HEK293 (cell line): ENCODE results near the gene MTHFD1L.

Experiments
- CTCF ChIA-PET: fragments of 350-600 bp; formaldehyde crosslinking; extraction: SDS; loops from one replicate; lab custom pipeline; 2021; ENCODE audit warnings: antibody characterized with exemption; lab: Yijun Ruan, JAX
- POLR2A ChIA-PET: fragments of 300-600 bp; formaldehyde crosslinking; extraction: SDS; loops from one replicate; lab custom pipeline; 2020; ENCODE audit warnings: antibody characterized with exemption, inconsistent platforms; lab: Yijun Ruan, JAX
- H3K27ac ChIP-seq: fragments of 200-500 bp; sonication (Bioruptor generic); 2 replicates; pipeline ENCODE4 v1.5.1; 2014; ENCODE audit warnings: low read depth, low read length, control low read depth, inconsistent platforms; ENCODE audit errors: extremely low read depth
- H3K36me3 ChIP-seq, 2 experiments: fragments of 200-500 bp in 1 of 2; sonication (Bioruptor generic) in 1 of 2; 1 replicate in 1 of 2; 2 replicates in 1 of 2; pipeline ENCODE4 v1.5.1; 2014 to 2017; ENCODE audit warnings: inconsistent platforms in 2 of 2, low read length in 2 of 2; ENCODE audit not compliant: control insufficient read depth in 2 of 2, insufficient read depth in 1 of 2
- H3K4me1 ChIP-seq: fragments of 200-500 bp; sonication (Bioruptor generic); 2 replicates; pipeline ENCODE4 v1.5.1; 2014; ENCODE audit warnings: mild to moderate bottlenecking, low read length, inconsistent platforms; ENCODE audit not compliant: control insufficient read depth, insufficient read depth
- H3K4me3 ChIP-seq: 2 replicates; pipeline ENCODE4 v1.5.1; 2011; ENCODE audit warnings: low read depth, mild to moderate bottlenecking, control low read depth, low read length, moderate library complexity
- H3K9me3 ChIP-seq: fragments of 200-500 bp; sonication (Bioruptor generic); 2 replicates; pipeline ENCODE4 v1.5.1; 2014; ENCODE audit warnings: low read depth, low read length, inconsistent platforms; ENCODE audit not compliant: control insufficient read depth, insufficient read depth
- BCL11A ChIP-seq: fragments of 450-650 bp; formaldehyde crosslinking; IDR thresholded peaks from 2 replicates; pipeline ENCODE4 v1.5.1; 2016; ENCODE audit warnings: low read depth, missing biosample characterization, missing genetic modification characterization
- EGR2 ChIP-seq: fragments of 450-650 bp; formaldehyde crosslinking; IDR thresholded peaks from 2 replicates; pipeline ENCODE4 v1.5.1; 2016; ENCODE audit warnings: low read depth, missing biosample characterization, missing genetic modification characterization
- GLI4 ChIP-seq: fragments of 450-650 bp; formaldehyde crosslinking; IDR thresholded peaks from 2 replicates; pipeline ENCODE4 v1.5.1; 2016; ENCODE audit warnings: missing biosample characterization, missing genetic modification characterization
- KLF1 ChIP-seq: fragments of 450-650 bp; formaldehyde crosslinking; IDR thresholded peaks from 2 replicates; pipeline ENCODE4 v1.5.1; 2016; ENCODE audit warnings: missing biosample characterization, missing genetic modification characterization
- MYNN ChIP-seq: fragments of 450-650 bp; formaldehyde crosslinking; IDR thresholded peaks from 2 replicates; pipeline ENCODE4 v1.5.1; 2016; ENCODE audit warnings: missing biosample characterization, missing genetic modification characterization, borderline replicate concordance
- RBAK ChIP-seq: fragments of 450-650 bp; formaldehyde crosslinking; IDR thresholded peaks from 2 replicates; pipeline ENCODE4 v1.5.1; 2016; ENCODE audit warnings: missing biosample characterization, missing genetic modification characterization
- REPIN1 ChIP-seq: fragments of 450-650 bp; formaldehyde crosslinking; IDR thresholded peaks from 2 replicates; pipeline ENCODE4 v1.5.1; 2017; ENCODE audit warnings: missing biosample characterization, missing genetic modification characterization, low read depth
- SALL2 ChIP-seq: fragments of 450-650 bp; formaldehyde crosslinking; IDR thresholded peaks from 2 replicates; pipeline ENCODE4 v1.5.0; 2017; ENCODE audit warnings: missing biosample characterization, mild to moderate bottlenecking, missing genetic modification characterization, borderline replicate concordance
- SETDB1 ChIP-seq: IDR thresholded peaks from one replicate; pipeline ENCODE4 v1.6.1; 2017; ENCODE audit warnings: mild to moderate bottlenecking, low read length, moderate library complexity, mixed read lengths; ENCODE audit not compliant: insufficient read length
- YY2 ChIP-seq: fragments of 450-650 bp; formaldehyde crosslinking; IDR thresholded peaks from 2 replicates; pipeline ENCODE4 v1.5.1; 2016; ENCODE audit warnings: missing biosample characterization, missing genetic modification characterization
- ZBTB21 ChIP-seq: fragments of 450-650 bp; formaldehyde crosslinking; IDR thresholded peaks from 2 replicates; pipeline ENCODE4 v1.5.1; 2017; ENCODE audit warnings: missing biosample characterization, missing genetic modification characterization
- ZBTB8A ChIP-seq: fragments of 450-650 bp; formaldehyde crosslinking; IDR thresholded peaks from 2 replicates; pipeline ENCODE4 v1.5.1; 2016; ENCODE audit warnings: missing biosample characterization, missing genetic modification characterization
- ZNF114 ChIP-seq: fragments of 450-650 bp; formaldehyde crosslinking; IDR thresholded peaks from 2 replicates; pipeline ENCODE4 v1.5.0; 2017; ENCODE audit warnings: missing biosample characterization, missing genetic modification characterization
- ZNF24 ChIP-seq: fragments of 450-650 bp; formaldehyde crosslinking; IDR thresholded peaks from 2 replicates; pipeline ENCODE4 v1.5.1; 2016; ENCODE audit warnings: missing biosample characterization, missing genetic modification characterization
- ZNF266 ChIP-seq: fragments of 450-650 bp; formaldehyde crosslinking; IDR thresholded peaks from 2 replicates; pipeline ENCODE4 v1.5.1; 2016; ENCODE audit warnings: missing biosample characterization, missing genetic modification characterization, low read depth
- ZNF391 ChIP-seq: fragments of 450-650 bp; formaldehyde crosslinking; IDR thresholded peaks from 2 replicates; pipeline ENCODE4 v1.5.1; 2016; ENCODE audit warnings: low read depth, missing biosample characterization, missing genetic modification characterization, borderline replicate concordance
- ZNF416 ChIP-seq: fragments of 450-650 bp; formaldehyde crosslinking; IDR thresholded peaks from 2 replicates; pipeline ENCODE4 v1.5.1; 2016; ENCODE audit warnings: missing biosample characterization, missing genetic modification characterization
- ZNF510 ChIP-seq: fragments of 450-650 bp; formaldehyde crosslinking; IDR thresholded peaks from 2 replicates; pipeline ENCODE4 v1.5.1; 2018; ENCODE audit warnings: mild to moderate bottlenecking, missing genetic modification characterization, missing biosample characterization; ENCODE audit not compliant: insufficient replicate concordance
- ZNF521 ChIP-seq: fragments of 450-650 bp; formaldehyde crosslinking; IDR thresholded peaks from 2 replicates; pipeline ENCODE4 v1.5.1; 2017; ENCODE audit warnings: missing biosample characterization, mild to moderate bottlenecking, missing genetic modification characterization
- ZNF701 ChIP-seq: fragments of 450-650 bp; formaldehyde crosslinking; IDR thresholded peaks from 2 replicates; pipeline ENCODE4 v1.5.1; 2016; ENCODE audit warnings: missing biosample characterization, missing genetic modification characterization
- ZNF777 ChIP-seq: fragments of 450-650 bp; formaldehyde crosslinking; IDR thresholded peaks from 2 replicates; pipeline ENCODE4 v1.5.1; 2017; ENCODE audit warnings: missing biosample characterization, missing genetic modification characterization, borderline replicate concordance
- ZNF837 ChIP-seq: fragments of 450-650 bp; formaldehyde crosslinking; IDR thresholded peaks from 2 replicates; pipeline ENCODE4 v1.5.1; 2016; ENCODE audit warnings: missing biosample characterization, missing genetic modification characterization
- TF ChIP-seq, protein P1 (sequence below): fragments of 450-650 bp; formaldehyde crosslinking; conservative IDR thresholded peaks from 2 replicates; pipeline ENCODE4 v1.5.1; 2016; ENCODE audit warnings: low read depth, missing biosample characterization, missing genetic modification characterization
- TF ChIP-seq, protein P2 (sequence below): fragments of 450-650 bp; formaldehyde crosslinking; IDR thresholded peaks from 2 replicates; pipeline ENCODE4 v1.5.1; 2016; ENCODE audit warnings: missing biosample characterization, missing genetic modification characterization
- TF ChIP-seq, protein P3 (sequence below): fragments of 450-650 bp; formaldehyde crosslinking; IDR thresholded peaks from 2 replicates; pipeline ENCODE4 v1.5.1; 2016; ENCODE audit warnings: missing biosample characterization, missing genetic modification characterization
- TF ChIP-seq, protein P4 (sequence below): fragments of 450-650 bp; formaldehyde crosslinking; IDR thresholded peaks from 2 replicates; pipeline ENCODE4 v1.5.1; 2016; ENCODE audit warnings: missing biosample characterization, missing genetic modification characterization

MTHFD1L gene

DNA sequence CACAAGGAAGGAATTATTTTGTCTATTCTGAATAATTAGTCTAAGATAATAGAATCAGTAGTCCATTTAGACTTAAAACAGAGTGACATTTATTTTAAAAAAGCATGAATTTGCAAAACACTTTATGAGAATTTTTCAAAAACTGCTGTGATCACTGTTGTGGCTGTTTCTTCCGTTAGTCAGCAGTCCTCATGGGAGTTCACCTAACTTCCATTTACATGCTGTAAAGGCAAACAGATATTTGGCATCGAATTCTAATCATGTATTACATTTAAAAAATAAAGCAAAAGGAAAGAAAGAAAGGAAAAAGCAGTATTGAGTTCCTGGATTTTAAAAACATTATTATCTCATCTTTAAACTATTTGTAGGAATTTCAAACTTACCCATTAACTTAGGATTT, 111.8 kb downstream of the MTHFD1L start (continued):
- TF ChIP-seq, protein P1, sequence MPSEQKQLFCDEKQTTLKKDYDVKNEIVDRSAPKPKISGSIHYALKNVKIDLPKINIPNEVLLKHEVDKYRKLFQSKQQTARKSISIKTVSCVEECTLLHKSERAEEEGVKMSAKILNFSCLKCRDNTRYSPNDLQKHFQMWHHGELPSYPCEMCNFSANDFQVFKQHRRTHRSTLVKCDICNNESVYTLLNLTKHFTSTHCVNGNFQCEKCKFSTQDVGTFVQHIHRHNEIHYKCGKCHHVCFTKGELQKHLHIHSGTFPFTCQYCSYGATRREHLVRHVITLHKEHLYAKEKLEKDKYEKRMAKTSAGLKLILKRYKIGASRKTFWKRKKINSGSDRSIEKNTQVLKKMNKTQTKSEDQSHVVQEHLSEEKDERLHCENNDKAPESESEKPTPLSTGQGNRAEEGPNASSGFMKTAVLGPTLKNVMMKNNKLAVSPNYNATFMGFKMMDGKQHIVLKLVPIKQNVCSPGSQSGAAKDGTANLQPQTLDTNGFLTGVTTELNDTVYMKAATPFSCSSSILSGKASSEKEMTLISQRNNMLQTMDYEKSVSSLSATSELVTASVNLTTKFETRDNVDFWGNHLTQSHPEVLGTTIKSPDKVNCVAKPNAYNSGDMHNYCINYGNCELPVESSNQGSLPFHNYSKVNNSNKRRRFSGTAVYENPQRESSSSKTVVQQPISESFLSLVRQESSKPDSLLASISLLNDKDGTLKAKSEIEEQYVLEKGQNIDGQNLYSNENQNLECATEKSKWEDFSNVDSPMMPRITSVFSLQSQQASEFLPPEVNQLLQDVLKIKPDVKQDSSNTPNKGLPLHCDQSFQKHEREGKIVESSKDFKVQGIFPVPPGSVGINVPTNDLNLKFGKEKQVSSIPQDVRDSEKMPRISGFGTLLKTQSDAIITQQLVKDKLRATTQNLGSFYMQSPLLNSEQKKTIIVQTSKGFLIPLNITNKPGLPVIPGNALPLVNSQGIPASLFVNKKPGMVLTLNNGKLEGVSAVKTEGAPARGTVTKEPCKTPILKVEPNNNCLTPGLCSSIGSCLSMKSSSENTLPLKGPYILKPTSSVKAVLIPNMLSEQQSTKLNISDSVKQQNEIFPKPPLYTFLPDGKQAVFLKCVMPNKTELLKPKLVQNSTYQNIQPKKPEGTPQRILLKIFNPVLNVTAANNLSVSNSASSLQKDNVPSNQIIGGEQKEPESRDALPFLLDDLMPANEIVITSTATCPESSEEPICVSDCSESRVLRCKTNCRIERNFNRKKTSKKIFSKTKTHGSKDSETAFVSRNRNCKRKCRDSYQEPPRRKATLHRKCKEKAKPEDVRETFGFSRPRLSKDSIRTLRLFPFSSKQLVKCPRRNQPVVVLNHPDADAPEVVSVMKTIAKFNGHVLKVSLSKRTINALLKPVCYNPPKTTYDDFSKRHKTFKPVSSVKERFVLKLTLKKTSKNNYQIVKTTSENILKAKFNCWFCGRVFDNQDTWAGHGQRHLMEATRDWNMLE (tag by site-specific recombination), result no peak
- TF ChIP-seq ZNF701 (tag by site-specific recombination), result no peak
- TF ChIP-seq REPIN1 (tag by site-specific recombination), result no peak
- TF ChIP-seq, protein P2, sequence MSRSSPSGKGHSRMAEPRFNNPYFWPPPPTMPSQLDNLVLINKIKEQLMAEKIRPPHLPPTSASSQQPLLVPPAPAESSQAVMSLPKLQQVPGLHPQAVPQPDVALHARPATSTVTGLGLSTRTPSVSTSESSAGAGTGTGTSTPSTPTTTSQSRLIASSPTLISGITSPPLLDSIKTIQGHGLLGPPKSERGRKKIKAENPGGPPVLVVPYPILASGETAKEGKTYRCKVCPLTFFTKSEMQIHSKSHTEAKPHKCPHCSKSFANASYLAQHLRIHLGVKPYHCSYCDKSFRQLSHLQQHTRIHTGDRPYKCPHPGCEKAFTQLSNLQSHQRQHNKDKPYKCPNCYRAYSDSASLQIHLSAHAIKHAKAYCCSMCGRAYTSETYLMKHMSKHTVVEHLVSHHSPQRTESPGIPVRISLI, result no peak
- no peak for TF ChIP-seq SETDB1
- TF ChIP-seq RBAK (tag by site-specific recombination), result no peak

DNA sequence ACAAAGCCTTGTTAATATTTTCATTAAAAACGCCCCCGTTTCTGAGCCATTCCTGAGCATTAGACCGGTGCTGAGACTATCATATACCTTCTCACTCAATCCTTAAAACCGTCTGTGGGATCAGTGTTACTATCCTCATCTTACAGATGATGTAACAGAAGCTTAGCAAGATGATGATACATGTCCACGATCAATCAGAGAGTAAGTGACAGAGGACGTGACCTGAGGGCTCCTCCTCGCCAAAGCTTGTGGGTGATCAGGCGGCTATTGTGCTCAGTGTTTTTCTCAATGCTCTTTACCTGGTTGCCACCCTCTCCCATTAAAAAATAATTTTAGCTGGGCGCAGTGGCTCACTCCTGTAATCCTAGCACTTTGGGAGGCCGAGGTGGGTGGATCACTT, 113.1 kb downstream of the MTHFD1L start:
- Histone ChIP-seq H3K27ac (no peak overlapping the region), H3K36me3 (peaks cover 0 to 6% of the 10 kb centered on the region in 2 experiments; a peak in 2 of 3 replicates), H3K9me3 (no peaks in the 10 kb centered on the region), H3K4me3 (no peak overlapping the region), H3K4me1 (no peaks in the 10 kb centered on the region)
- POLR2A ChIA-PET, result no interaction called here
- CTCF ChIA-PET, result no interaction called here
- TF ChIP-seq MYNN, result no peak
- no peak for TF ChIP-seq EGR2
- TF ChIP-seq ZNF24 (tag by site-specific recombination), result no peak
- TF ChIP-seq ZNF837 (tag by site-specific recombination), result no peak
- no peak for TF ChIP-seq ZNF114 (tag by site-specific recombination)
- no peak for TF ChIP-seq ZNF510
- TF ChIP-seq ZBTB8A (tag by site-specific recombination), result no peak
- no peak for TF ChIP-seq SALL2 (tag by site-specific recombination)
- no peak for TF ChIP-seq ZNF266 (tag by site-specific recombination)
- TF ChIP-seq KLF1 (tag by site-specific recombination), result no peak
- no peak for TF ChIP-seq ZNF777

DNA sequence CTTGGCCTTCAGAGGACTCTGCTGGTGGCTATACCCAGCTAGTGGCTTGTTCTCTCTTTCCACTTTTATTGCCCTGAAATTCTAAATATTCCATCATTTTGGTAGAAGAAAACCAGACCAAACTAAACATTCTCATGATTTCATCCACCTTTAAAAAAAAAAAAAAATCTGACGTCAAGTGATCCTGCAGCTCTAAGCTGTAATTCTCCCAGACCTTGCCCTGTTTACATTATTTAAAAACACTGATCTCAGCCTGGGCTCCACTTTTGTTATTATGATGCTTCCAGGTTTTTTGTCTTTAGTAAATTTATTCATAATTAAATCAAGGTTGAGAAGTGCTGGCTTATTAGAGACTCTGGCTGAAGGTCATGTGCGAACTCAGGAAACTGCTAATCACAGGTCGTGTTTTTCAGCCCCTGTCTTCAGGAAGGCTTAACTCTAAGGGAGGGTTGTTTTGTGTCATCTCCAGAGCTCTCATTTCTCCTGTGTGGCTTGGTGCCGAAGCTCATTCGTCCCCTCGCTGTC, 114.4 kb downstream of the MTHFD1L start:
- H3K4me3 ChIP-seq, result no peak overlapping the region
- peaks cover 0 to 3% of the 10 kb centered on the region in 2 experiments; a peak in 2 of 3 replicates for H3K36me3 ChIP-seq
- no peaks in the 10 kb centered on the region for H3K9me3 ChIP-seq
- CTCF ChIA-PET, result interaction anchor here (0.7 to 0.8 kb wide), 2 partner anchors 34 to 162 kb away, joined by 3 read pairs; no protein-coding TSS in a partner anchor
- POLR2A ChIA-PET, result no interaction called here
- no peaks in the 10 kb centered on the region for H3K4me1 ChIP-seq
- H3K27ac ChIP-seq, result no peak overlapping the region
- no peak for TF ChIP-seq ZNF416
- no peak for TF ChIP-seq ZNF521 (tag by site-specific recombination)
- TF ChIP-seq, protein P3, sequence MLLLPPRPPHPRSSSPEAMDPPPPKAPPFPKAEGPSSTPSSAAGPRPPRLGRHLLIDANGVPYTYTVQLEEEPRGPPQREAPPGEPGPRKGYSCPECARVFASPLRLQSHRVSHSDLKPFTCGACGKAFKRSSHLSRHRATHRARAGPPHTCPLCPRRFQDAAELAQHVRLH (tag by site-specific recombination), result no peak
- TF ChIP-seq, protein P4, sequence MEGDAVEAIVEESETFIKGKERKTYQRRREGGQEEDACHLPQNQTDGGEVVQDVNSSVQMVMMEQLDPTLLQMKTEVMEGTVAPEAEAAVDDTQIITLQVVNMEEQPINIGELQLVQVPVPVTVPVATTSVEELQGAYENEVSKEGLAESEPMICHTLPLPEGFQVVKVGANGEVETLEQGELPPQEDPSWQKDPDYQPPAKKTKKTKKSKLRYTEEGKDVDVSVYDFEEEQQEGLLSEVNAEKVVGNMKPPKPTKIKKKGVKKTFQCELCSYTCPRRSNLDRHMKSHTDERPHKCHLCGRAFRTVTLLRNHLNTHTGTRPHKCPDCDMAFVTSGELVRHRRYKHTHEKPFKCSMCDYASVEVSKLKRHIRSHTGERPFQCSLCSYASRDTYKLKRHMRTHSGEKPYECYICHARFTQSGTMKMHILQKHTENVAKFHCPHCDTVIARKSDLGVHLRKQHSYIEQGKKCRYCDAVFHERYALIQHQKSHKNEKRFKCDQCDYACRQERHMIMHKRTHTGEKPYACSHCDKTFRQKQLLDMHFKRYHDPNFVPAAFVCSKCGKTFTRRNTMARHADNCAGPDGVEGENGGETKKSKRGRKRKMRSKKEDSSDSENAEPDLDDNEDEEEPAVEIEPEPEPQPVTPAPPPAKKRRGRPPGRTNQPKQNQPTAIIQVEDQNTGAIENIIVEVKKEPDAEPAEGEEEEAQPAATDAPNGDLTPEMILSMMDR (tag by site-specific recombination), result no peak
- TF ChIP-seq ZNF391 (tag by site-specific recombination), result no peak
- no peak for TF ChIP-seq ZBTB21 (tag by site-specific recombination)
- TF ChIP-seq BCL11A (tag by site-specific recombination), result no peak
- no peak for TF ChIP-seq YY2 (tag by site-specific recombination)
- no peak for TF ChIP-seq GLI4 (tag by site-specific recombination)
